Measurements from ENCODE around the gene IL9R.
"Not testable (repeated sequence)": the region's sequence is repeated elsewhere in the genome, so short reads cannot be mapped to it uniquely, and the experiment has no call there.

The IL9R gene

DNA sequence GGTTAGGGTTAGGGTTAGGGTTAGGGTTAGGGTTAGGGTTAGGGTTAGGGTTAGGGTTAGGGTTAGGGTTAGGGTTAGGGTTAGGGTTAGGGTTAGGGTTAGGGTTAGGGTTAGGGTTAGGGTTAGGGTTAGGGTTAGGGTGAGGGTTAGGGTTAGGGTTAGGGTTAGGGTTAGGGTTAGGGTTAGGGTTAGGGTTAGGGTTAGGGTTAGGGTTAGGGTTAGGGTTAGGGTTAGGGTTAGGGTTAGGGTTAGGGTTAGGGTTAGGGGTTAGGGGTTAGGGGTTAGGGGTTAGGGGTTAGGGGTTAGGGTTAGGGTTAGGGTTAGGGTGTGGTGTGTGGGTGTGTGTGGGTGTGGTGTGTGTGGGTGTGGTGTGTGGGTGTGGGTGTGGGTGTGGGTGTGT is 33.0 kb downstream of the IL9R start:
- not testable (repeated sequence) for DNase-seq (ENCODE audit: low spot score)

Data from Ammon's horn (tissue), 1 donor.